ENCODE measurements around the gene SLC34A3.

The SLC34A3 gene

GRCh38 chr9:137263506-137263905 is 32.8 kb downstream of the SLC34A3 start:
- no peak for DNase-seq

- no peak for DNase-seq
These were observed 33.4 kb downstream of the SLC34A3 start for GRCh38 chr9:137264067-137264466.

GRCh38 chr9:137265496-137266161 is 34.9 kb downstream of the SLC34A3 start:
- DNase-seq: no peak

- DNase-seq: no peak
These were observed 35.4 kb downstream of the SLC34A3 start for GRCh38 chr9:137266162-137266527.

GRCh38 chr9:137266585-137267453 is 36.1 kb downstream of the SLC34A3 start:
- no peak for DNase-seq

GRCh38 chr9:137267933-137268355 is 37.2 kb downstream of the SLC34A3 start:
- DNase-seq: no peak

- no peak for DNase-seq
These were observed 38.0 kb downstream of the SLC34A3 start for GRCh38 chr9:137268538-137269201.

GRCh38 chr9:137269231-137269772 is 38.6 kb downstream of the SLC34A3 start:
- DNase-seq: no peak

GRCh38 chr9:137270929-137271695 is 40.4 kb downstream of the SLC34A3 start:
- peak in 1 of 2 donors; percentile 20 for DNase-seq

GRCh38 chr9:137271696-137272076 is 41.0 kb downstream of the SLC34A3 start:
- DNase-seq: no peak

- DNase-seq: no peak
These were observed 41.8 kb downstream of the SLC34A3 start for GRCh38 chr9:137272241-137273094.

GRCh38 chr9:137273095-137273490 is 42.4 kb downstream of the SLC34A3 start:
- no peak for DNase-seq

- DNase-seq: no peak
These were observed 43.1 kb downstream of the SLC34A3 start for GRCh38 chr9:137273611-137274320.

- DNase-seq: no peak
These were observed 44.5 kb downstream of the SLC34A3 start for GRCh38 chr9:137275203-137275587.

- no peak for DNase-seq
These were observed 45.1 kb downstream of the SLC34A3 start for GRCh38 chr9:137275588-137276472.

GRCh38 chr9:137276473-137277328 is 46.0 kb downstream of the SLC34A3 start:
- no peak for DNase-seq

- DNase-seq: peak; percentile 42 to 55
These were observed 46.8 kb downstream of the SLC34A3 start, which contains the start of gene TOR4A for GRCh38 chr9:137277329-137278041. TSS of gene TOR4A (plus strand) at chr9:137277726. CDS start at chr9:137278690, 964 bp downstream.

GRCh38 chr9:137278061-137278701 is 47.5 kb downstream of the SLC34A3 start:
- no peak for DNase-seq

All from stimulated activated CD4-positive, alpha-beta T cell treated with anti-CD3 and anti-CD28 coated beads, Interleukin-2, amount 100 ng/mL, for 24 hours (primary cell).